WI38 (cell line): ENCODE results near the gene MAF.

Experiments
- H3K4me3 ChIP-seq: 2 replicates; pipeline ENCODE4 v1.5.1; 2011; ENCODE audit warnings: low read depth, mild to moderate bottlenecking, control low read depth, low read length
- TF ChIP-seq, protein P1 (sequence below): IDR thresholded peaks from 2 replicates; pipeline ENCODE4 v1.5.1; 2012; ENCODE audit warnings: low read depth, mild to moderate bottlenecking, control low read depth, low read length

The MAF gene

DNA sequence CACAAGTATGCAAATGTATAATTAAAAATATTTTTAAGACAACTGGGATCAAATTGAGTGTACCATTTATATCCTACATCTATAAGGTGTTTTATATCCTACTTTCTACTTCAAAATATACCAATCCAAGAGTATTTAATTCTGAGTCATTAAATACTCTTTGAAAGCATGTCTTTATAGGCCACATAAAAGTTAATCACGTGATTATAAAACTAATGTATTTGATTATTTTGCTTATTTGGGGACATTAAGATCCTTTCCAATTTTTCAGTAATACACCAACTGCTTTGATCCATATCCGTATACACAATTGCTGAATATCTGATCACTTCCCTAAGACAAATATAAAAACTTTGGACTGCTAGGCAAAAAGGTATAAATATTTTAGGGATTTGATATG is 26.6 kb upstream of the MAF start:
- H3K4me3 ChIP-seq, result no peak overlapping the region
- TF ChIP-seq, protein P1, sequence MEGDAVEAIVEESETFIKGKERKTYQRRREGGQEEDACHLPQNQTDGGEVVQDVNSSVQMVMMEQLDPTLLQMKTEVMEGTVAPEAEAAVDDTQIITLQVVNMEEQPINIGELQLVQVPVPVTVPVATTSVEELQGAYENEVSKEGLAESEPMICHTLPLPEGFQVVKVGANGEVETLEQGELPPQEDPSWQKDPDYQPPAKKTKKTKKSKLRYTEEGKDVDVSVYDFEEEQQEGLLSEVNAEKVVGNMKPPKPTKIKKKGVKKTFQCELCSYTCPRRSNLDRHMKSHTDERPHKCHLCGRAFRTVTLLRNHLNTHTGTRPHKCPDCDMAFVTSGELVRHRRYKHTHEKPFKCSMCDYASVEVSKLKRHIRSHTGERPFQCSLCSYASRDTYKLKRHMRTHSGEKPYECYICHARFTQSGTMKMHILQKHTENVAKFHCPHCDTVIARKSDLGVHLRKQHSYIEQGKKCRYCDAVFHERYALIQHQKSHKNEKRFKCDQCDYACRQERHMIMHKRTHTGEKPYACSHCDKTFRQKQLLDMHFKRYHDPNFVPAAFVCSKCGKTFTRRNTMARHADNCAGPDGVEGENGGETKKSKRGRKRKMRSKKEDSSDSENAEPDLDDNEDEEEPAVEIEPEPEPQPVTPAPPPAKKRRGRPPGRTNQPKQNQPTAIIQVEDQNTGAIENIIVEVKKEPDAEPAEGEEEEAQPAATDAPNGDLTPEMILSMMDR, result no peak

DNA sequence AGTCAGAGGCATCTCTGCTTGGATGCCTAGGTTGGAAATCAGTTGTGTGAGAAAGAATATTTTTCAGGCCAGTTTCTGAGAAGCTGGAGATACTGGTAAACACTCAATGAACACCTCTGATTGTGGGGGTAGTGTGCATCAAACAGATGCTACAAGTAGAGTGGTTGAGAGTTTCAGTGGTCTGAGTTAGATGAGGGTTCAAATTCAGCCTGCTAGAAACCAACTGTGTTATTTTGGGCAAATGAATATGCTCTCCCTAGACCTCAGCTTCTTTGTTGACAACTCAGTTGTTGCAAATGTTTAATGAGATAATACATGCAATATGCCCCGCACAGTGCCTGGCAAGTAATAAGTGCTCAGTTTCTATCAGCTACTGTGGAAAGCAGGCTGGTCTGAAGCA is 25.2 kb upstream of the MAF start:
- H3K4me3 ChIP-seq, result no peak overlapping the region
- TF ChIP-seq, protein P1, result no peak

DNA sequence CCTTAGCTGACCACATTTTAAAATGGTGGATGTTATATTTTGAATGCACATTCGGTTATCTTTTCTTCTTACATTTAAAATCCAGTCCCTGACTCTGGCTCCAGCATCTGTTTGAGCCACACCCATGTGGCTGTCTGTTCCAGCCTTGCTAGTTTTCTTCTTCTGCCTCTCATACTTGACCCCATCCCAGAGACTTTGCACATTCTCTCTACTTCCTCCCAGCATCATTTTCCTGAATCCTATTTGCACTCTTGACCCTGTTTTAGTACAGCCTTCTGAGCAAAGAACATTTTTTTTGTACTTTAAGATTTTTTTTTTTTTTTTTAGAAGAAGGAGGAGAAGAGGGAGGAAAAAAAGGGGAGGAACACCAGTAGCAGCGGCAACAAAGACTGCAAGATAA is 23.3 kb upstream of the MAF start:
- no peak overlapping the region for H3K4me3 ChIP-seq
- TF ChIP-seq, protein P1, result no peak

DNA sequence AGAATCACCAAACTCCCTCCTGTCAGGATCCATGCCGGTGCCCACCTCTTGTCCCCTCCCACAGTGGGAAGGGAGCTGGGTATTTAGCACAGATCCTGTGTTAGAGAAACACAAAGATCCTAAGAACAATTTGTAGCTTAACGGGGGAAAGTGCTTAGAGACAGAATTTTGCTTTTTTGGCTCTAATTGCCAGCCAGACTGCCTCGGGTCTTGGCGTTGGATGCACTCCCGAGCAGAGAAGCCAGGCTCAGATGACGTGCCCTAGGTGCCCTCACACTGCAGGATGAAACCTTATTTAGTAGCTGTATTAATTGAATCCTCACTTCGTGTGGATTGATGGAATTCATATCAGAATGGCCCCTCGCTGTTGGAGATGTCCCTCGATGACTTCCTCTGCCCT is 22.5 kb upstream of the MAF start:
- H3K4me3 ChIP-seq, result no peak overlapping the region
- TF ChIP-seq, protein P1, result no peak

DNA sequence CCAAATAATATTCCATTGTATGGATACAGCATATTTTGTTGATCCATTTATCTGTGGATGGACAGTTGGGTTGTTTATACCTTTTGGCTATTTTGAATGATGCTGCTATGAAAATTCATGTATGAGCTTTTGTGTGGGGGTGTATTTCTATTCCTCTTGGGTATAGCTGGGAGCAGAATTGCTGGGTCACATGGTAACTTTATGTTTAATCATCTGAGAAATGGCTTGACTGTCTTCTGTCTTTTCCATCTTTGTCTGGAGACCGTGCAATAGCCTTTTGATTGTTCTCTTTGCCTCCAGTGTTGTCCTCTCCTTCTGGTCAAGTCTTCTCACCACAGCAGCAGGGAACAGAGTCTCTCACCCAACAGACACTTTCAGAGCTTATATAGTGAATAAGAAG is 20.5 kb upstream of the MAF start:
- TF ChIP-seq, protein P1, result no peak
- H3K4me3 ChIP-seq, result no peak overlapping the region

DNA sequence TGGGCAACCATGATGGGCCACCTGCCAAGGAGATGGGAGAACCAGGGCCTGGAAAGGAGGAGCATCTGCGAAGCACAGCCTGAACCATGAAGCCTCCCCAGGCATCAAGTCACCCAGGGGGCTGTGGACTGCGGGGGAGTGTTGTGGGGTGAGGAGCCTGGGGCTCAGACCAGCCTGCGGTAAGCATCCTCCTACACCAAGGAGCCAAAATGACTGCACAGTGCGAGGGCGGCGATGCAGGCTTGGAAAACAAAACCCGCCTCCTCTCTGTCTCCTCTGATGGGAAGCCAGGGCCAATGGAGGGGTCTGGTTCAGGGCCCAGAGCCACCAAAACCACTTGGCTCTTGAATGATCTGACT is 18.1 kb upstream of the MAF start:
- H3K4me3 ChIP-seq, result no peak overlapping the region
- TF ChIP-seq, protein P1, result no peak

DNA sequence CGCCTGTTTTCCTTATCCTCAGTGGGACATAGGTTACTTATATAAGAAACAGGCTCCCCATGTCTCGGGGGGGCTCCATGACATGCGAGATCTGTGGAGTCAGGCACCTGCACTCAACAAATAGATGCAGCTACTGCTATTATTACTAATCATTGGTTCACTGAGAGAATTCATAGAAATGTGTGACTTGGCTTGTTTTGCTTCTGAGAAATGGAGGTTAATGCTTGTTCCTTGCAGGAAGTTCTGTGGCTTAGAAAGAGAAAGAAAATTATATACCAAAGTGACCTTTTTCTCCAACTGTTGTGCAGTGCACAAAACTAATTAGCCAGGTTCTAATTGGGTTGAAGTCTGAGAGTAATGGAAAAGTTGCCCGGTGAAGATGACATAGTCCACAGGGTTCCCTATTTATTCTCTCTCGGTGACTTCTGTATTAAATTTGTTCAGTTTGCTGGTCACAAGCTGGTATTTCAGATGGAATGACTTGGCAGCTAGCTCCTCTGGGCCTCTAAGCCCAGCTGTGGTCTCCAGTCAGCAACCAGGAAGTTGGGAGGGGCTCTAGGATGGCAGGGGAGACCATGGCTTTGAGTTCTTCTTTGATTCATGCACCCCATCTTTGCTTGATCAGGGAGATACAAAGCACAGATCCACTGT is 17.6 kb upstream of the MAF start:
- H3K4me3 ChIP-seq, result no peak overlapping the region
- TF ChIP-seq, protein P1, result no peak
